Measurements from ENCODE around the gene LSMEM2. TPM values are rescaled to one million over a fixed set of nuclear protein-coding genes. Genes with fewer than 3 reads are reported as not detected.

LSMEM2 gene
- total and polyA plus RNA-seq, 2 experiments from 2014 or later, result 0.59 to 0.86 TPM

DNA sequence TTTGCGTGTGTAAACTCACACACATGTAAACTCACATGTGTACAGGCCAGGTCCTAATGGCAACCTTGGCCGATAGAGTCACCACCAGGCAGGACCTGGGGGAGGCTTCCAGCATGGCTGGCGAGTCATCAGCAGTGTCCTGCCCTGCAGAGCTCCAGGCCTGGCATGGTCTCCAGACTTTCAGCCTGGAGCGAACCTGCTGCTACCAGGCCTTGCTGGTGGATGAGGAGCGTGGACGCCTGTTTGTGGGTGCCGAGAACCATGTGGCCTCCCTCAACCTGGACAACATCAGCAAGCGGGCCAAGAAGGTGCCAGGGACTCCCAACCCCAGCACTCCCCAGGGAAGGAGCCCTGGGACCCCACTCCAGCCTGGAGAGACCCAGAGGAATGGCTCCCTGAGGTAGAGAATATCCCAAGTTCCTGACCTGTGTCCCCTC, 8.9 kb upstream of the LSMEM2 start (continued):
- TF ChIP-seq, protein P1, sequence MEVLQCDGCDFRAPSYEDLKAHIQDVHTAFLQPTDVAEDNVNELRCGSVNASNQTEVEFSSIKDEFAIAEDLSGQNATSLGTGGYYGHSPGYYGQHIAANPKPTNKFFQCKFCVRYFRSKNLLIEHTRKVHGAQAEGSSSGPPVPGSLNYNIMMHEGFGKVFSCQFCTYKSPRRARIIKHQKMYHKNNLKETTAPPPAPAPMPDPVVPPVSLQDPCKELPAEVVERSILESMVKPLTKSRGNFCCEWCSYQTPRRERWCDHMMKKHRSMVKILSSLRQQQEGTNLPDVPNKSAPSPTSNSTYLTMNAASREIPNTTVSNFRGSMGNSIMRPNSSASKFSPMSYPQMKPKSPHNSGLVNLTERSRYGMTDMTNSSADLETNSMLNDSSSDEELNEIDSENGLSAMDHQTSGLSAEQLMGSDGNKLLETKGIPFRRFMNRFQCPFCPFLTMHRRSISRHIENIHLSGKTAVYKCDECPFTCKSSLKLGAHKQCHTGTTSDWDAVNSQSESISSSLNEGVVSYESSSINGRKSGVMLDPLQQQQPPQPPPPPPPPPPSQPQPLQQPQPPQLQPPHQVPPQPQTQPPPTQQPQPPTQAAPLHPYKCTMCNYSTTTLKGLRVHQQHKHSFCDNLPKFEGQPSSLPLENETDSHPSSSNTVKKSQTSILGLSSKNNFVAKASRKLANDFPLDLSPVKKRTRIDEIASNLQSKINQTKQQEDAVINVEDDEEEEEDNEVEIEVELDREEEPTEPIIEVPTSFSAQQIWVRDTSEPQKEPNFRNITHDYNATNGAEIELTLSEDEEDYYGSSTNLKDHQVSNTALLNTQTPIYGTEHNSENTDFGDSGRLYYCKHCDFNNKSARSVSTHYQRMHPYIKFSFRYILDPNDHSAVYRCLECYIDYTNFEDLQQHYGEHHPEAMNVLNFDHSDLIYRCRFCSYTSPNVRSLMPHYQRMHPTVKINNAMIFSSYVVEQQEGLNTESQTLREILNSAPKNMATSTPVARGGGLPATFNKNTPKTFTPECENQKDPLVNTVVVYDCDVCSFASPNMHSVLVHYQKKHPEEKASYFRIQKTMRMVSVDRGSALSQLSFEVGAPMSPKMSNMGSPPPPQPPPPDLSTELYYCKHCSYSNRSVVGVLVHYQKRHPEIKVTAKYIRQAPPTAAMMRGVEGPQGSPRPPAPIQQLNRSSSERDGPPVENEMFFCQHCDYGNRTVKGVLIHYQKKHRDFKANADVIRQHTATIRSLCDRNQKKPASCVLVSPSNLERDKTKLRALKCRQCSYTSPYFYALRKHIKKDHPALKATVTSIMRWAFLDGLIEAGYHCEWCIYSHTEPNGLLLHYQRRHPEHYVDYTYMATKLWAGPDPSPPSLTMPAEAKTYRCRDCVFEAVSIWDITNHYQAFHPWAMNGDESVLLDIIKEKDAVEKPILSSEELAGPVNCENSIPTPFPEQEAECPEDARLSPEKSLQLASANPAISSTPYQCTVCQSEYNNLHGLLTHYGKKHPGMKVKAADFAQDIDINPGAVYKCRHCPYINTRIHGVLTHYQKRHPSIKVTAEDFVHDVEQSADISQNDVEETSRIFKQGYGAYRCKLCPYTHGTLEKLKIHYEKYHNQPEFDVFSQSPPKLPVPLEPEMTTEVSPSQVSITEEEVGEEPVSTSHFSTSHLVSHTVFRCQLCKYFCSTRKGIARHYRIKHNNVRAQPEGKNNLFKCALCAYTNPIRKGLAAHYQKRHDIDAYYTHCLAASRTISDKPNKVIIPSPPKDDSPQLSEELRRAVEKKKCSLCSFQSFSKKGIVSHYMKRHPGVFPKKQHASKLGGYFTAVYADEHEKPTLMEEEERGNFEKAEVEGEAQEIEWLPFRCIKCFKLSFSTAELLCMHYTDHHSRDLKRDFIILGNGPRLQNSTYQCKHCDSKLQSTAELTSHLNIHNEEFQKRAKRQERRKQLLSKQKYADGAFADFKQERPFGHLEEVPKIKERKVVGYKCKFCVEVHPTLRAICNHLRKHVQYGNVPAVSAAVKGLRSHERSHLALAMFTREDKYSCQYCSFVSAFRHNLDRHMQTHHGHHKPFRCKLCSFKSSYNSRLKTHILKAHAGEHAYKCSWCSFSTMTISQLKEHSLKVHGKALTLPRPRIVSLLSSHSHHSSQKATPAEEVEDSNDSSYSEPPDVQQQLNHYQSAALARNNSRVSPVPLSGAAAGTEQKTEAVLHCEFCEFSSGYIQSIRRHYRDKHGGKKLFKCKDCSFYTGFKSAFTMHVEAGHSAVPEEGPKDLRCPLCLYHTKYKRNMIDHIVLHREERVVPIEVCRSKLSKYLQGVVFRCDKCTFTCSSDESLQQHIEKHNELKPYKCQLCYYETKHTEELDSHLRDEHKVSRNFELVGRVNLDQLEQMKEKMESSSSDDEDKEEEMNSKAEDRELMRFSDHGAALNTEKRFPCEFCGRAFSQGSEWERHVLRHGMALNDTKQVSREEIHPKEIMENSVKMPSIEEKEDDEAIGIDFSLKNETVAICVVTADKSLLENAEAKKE (CRISPR knock-in tag; IDR thresholded peaks at IDR 0.05), result no peak
- no peak for TF ChIP-seq EZH2phosphoT487 (IDR thresholded peaks at IDR 0.05; ENCODE audit: unreplicated experiment)
- no peak for TF ChIP-seq ZNF331 (CRISPR knock-in tag; IDR thresholded peaks at IDR 0.05; ENCODE audit: low read depth)
- TF ChIP-seq, protein P2, sequence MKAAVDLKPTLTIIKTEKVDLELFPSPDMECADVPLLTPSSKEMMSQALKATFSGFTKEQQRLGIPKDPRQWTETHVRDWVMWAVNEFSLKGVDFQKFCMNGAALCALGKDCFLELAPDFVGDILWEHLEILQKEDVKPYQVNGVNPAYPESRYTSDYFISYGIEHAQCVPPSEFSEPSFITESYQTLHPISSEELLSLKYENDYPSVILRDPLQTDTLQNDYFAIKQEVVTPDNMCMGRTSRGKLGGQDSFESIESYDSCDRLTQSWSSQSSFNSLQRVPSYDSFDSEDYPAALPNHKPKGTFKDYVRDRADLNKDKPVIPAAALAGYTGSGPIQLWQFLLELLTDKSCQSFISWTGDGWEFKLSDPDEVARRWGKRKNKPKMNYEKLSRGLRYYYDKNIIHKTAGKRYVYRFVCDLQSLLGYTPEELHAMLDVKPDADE (IDR thresholded peaks at IDR 0.05), result no peak
- no peak for TF ChIP-seq JUNB (IDR thresholded peaks at IDR 0.05; ENCODE audit: unreplicated experiment)
- no peak for TF ChIP-seq ZNF114 (CRISPR knock-in tag; IDR thresholded peaks at IDR 0.05)

DNA sequence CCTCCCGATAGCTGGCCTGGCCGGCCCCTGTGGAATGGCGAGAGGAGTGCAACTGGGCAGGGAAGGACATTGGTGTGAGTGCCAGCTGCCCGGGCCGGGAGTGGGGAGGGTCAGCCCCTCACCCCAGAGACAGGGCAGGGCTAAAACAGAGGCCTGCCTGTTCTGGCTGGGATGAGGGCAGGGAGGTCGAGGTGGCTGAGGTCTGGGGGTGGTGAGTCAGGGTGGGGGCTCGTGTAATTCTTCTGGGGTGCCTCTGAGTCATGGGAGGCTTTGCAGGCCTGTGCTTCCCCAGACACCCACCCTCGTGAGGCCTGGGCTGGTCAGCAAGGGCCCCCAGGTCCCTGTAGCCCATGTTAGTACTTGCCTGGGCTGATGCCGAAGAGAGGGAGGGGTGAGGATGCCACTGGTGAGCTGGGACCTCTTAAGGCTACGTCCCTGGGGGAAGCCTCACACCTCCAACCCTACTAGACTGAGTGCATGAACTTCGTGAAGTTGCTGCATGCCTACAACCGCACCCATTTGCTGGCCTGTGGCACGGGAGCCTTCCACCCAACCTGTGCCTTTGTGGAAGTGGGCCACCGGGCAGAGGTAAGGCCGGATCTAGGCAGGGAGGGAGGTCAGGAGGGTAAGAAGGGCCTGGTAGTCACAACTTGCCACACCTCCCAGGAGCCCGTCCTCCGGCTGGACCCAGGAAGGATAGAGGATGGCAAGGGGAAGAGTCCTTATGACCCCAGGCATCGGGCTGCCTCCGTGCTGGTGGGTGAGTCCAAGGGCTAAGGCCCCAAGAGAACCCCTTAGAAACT, 8.3 kb upstream of the LSMEM2 start:
- Histone ChIP-seq H3K4me1 (ENCODE audit: insufficient read depth) (peaks cover 38% of the 10 kb centered on the region), H3K27ac (ENCODE audit: low read depth) (no peak overlapping the region)
- no peaks in the 10 kb centered on the region for H3K9me3 Mint-ChIP-seq
- no peak for TF ChIP-seq CREB1 (CRISPR knock-in tag; IDR thresholded peaks at IDR 0.05; ENCODE audit: low read depth)
- TF ChIP-seq NANOG (IDR thresholded peaks at IDR 0.05; ENCODE audit: borderline replicate concordance), result no peak
- TF ChIP-seq, protein P1 (CRISPR knock-in tag; IDR thresholded peaks at IDR 0.05), result no peak

More for the DNA sequence above, 8.3 kb upstream of the LSMEM2 start:
- H2AFZ ChIP-seq, result no peak overlapping the region
- Mint-ChIP-seq H3K4me3 (no peak overlapping the region), H3K27me3 (ENCODE audit: insufficient read depth, low read depth, poor library complexity) (peaks cover 41% of the 10 kb centered on the region), H3K27ac (no peak overlapping the region), H3K4me1 (peaks cover 60% of the 10 kb centered on the region), H3K36me3 (ENCODE audit: low read depth) (no peaks in the 10 kb centered on the region)
- H3K36me3 ChIP-seq (ENCODE audit: insufficient read depth), result no peaks in the 10 kb centered on the region
- H3K9me2 ChIP-seq (ENCODE audit: insufficient read depth), result no peaks in the 10 kb centered on the region
- DNase-seq (ENCODE audit: low spot score) (no peak), ATAC-seq (no peak)
- 0 out of 2 replicates have a peak, but pooled peaks cover 4% of the 10 kb centered on the region for H3F3A ChIP-seq (replicated peaks; ENCODE audit: low read depth)
- peaks cover 27% of the 10 kb centered on the region for H3K27me3 ChIP-seq (ENCODE audit: insufficient read depth)
- H3K79me2 ChIP-seq (replicated peaks; ENCODE audit: insufficient read depth), result no peaks in the 10 kb centered on the region
- H3K4me2 ChIP-seq, result no peak overlapping the region
- H4K20me1 ChIP-seq (replicated peaks; ENCODE audit: insufficient read depth), result no peaks in the 10 kb centered on the region
- H3K4me3 ChIP-seq, result no peak overlapping the region

Measured in GM23338 (cell line).